ENCODE measurements around the gene TBKBP1. TPM values are rescaled to one million over a fixed set of nuclear protein-coding genes. Genes with fewer than 3 reads are reported as not detected.

Gene TBKBP1
- total RNA-seq, 2 donors from 2014 or later, result 8.0 to 13.2 TPM

- Histone ChIP-seq H3K36me3 (replicated peaks in 1 of 2; ENCODE audit: insufficient read depth in 1 of 2, low read depth in 2 of 2) (no peaks in the 10 kb centered on the region), H3K27me3 (no peaks in the 10 kb centered on the region), H3K4me3 (no peak overlapping the region), H3K4me1 (peaks cover 3% of the 10 kb centered on the region), H3K27ac (no peak overlapping the region), H3K9me3 (no peaks in the 10 kb centered on the region)
- DNase-seq (no peak), ATAC-seq (no peak)
- 81 to 88% methylated on average over 12 of the region's 12 CpGs for WGBS, 2 donors
- intact Hi-C loops (cut with DNase I), result no loop called here
- TF ChIP-seq CTCF (IDR thresholded peaks at IDR 0.05), result no peak
- no peak for TF ChIP-seq POLR2A (IDR thresholded peaks at IDR 0.05)
These were observed 8.5 kb downstream of the TBKBP1 start for GRCh38 chr17:47702391-47702995.

- H3K36me3 ChIP-seq (replicated peaks in 1 of 2; ENCODE audit: insufficient read depth in 1 of 2, low read depth in 2 of 2), result no peaks in the 10 kb centered on the region
- 56 to 89% methylated on average over 11 to 15 of the region's 15 CpGs for WGBS, 2 donors
- no peak overlapping the region for H3K4me3 ChIP-seq
- no peaks in the 10 kb centered on the region for H3K9me3 ChIP-seq
- ATAC-seq, result no peak
- no peak for DNase-seq
- TF ChIP-seq POLR2A (IDR thresholded peaks at IDR 0.05) (no peak), CTCF (IDR thresholded peaks at IDR 0.05) (no peak)
- no peaks in the 10 kb centered on the region for H3K27me3 ChIP-seq
- peaks cover 3% of the 10 kb centered on the region for H3K4me1 ChIP-seq
- no peak overlapping the region for H3K27ac ChIP-seq
- intact Hi-C loops (cut with DNase I), result no loop called here
These were observed 9.2 kb downstream of the TBKBP1 start for GRCh38 chr17:47703191-47703591.

- H3K4me3 ChIP-seq, result no peak overlapping the region
- intact Hi-C loops (cut with DNase I), result no loop called here
- H3K27me3 ChIP-seq, result no peaks in the 10 kb centered on the region
- 85 to 89% methylated on average over 5 of the region's 5 CpGs for WGBS, 2 donors
- DNase-seq, result no peak
- TF ChIP-seq POLR2A (IDR thresholded peaks at IDR 0.05) (no peak), CTCF (IDR thresholded peaks at IDR 0.05) (no peak)
- peaks cover 3% of the 10 kb centered on the region for H3K4me1 ChIP-seq
- ATAC-seq, result no peak
- H3K36me3 ChIP-seq (replicated peaks in 1 of 2; ENCODE audit: insufficient read depth in 1 of 2, low read depth in 2 of 2), result no peaks in the 10 kb centered on the region
- H3K9me3 ChIP-seq, result no peaks in the 10 kb centered on the region
- no peak overlapping the region for H3K27ac ChIP-seq
These were observed 9.7 kb downstream of the TBKBP1 start for GRCh38 chr17:47703671-47704070.

- H3K4me3 ChIP-seq, result no peak overlapping the region
- ATAC-seq, result no peak
- intact Hi-C loops (cut with DNase I), result no loop called here
- H3K36me3 ChIP-seq (replicated peaks in 1 of 2; ENCODE audit: insufficient read depth in 1 of 2, low read depth in 2 of 2), result no peaks in the 10 kb centered on the region
- H3K27me3 ChIP-seq, result no peaks in the 10 kb centered on the region
- H3K27ac ChIP-seq, result no peak overlapping the region
- peaks cover 3% of the 10 kb centered on the region for H3K4me1 ChIP-seq
- no peaks in the 10 kb centered on the region for H3K9me3 ChIP-seq
- no peak for DNase-seq
- TF ChIP-seq POLR2A (IDR thresholded peaks at IDR 0.05) (no peak), CTCF (IDR thresholded peaks at IDR 0.05) (no peak)
- 61 to 66% methylated on average over 14 of the region's 14 CpGs for WGBS, 2 donors
These were observed 10.2 kb downstream of the TBKBP1 start for GRCh38 chr17:47704116-47704515.

GRCh38 chr17:47704736-47705135, 10.8 kb downstream of the TBKBP1 start:
- peaks cover 3% of the 10 kb centered on the region for H3K4me1 ChIP-seq

More at GRCh38 chr17:47704736-47705135, 10.8 kb downstream of the TBKBP1 start:
- Histone ChIP-seq H3K36me3 (replicated peaks in 1 of 2; ENCODE audit: insufficient read depth in 1 of 2, low read depth in 2 of 2) (no peaks in the 10 kb centered on the region), H3K27me3 (no peaks in the 10 kb centered on the region), H3K9me3 (no peaks in the 10 kb centered on the region), H3K27ac (no peak overlapping the region), H3K4me3 (no peak overlapping the region)
- no peak for DNase-seq
- intact Hi-C loops (cut with DNase I), result no loop called here
- WGBS, 2 donors, result 45 to 46% methylated on average over 6 of the region's 6 CpGs
- no peak for TF ChIP-seq CTCF (IDR thresholded peaks at IDR 0.05)
- no peak for TF ChIP-seq POLR2A (IDR thresholded peaks at IDR 0.05)
- no peak for ATAC-seq

Data from body of pancreas (tissue), 4 donors.